Measurements from ENCODE around the gene TTYH3. TPM values are rescaled to one million over a fixed set of nuclear protein-coding genes. Genes with fewer than 3 reads are reported as not detected.

Gene TTYH3
- total and polyA plus RNA-seq, 2 of the 13 experiments (the other 11 are each of a cell fraction or from before 2014, with no cell fraction given): 26.3 to 50.0 TPM

- TF ChIP-seq ZNF407 (CRISPR knock-in tag; IDR thresholded peaks at IDR 0.05; ENCODE audit: not compliant biosample characterization) (no peak), SETDB1 (CRISPR knock-in tag; IDR thresholded peaks at IDR 0.05; ENCODE audit: borderline replicate concordance) (no peak), FOSL2 (CRISPR knock-in tag; IDR thresholded peaks at IDR 0.05) (peak; percentile 32; the same call in 1 of the 2 replicates), ZNF777 (CRISPR knock-in tag; IDR thresholded peaks at IDR 0.05) (0 out of 2 replicates have a peak, but pooled peaks have one; percentile 38), ZNF501 (CRISPR knock-in tag; IDR thresholded peaks at IDR 0.05) (0 out of 2 replicates have a peak, but pooled peaks have one; percentile 42), RFX1 (IDR thresholded peaks at IDR 0.05) (no peak), RFXANK (CRISPR knock-in tag; IDR thresholded peaks at IDR 0.05) (no peak), FOXJ3 (CRISPR knock-in tag; IDR thresholded peaks at IDR 0.05; ENCODE audit: borderline replicate concordance) (no peak), ZBTB8A (CRISPR knock-in tag; IDR thresholded peaks at IDR 0.05; ENCODE audit: borderline replicate concordance, low read depth) (no peak), GABPB1 (CRISPR knock-in tag; IDR thresholded peaks at IDR 0.05) (0 out of 2 replicates have a peak, but pooled peaks have one; percentile 11), ZNF687 (CRISPR knock-in tag; IDR thresholded peaks at IDR 0.05) (peak; percentile 33; the same call in 1 of the 2 replicates), BATF2 (CRISPR knock-in tag; IDR thresholded peaks at IDR 0.05) (no peak)
These were observed 49.2 kb downstream of the TTYH3 start (continued) for GRCh38 chr7:2680792-2681490.

Data from HepG2 (cell line).